Measurements from ENCODE around the gene LONP1.
"Not testable (repeated sequence)": the region's sequence is repeated elsewhere in the genome, so short reads cannot be mapped to it uniquely, and the experiment has no call there.

LONP1 gene, protein sequence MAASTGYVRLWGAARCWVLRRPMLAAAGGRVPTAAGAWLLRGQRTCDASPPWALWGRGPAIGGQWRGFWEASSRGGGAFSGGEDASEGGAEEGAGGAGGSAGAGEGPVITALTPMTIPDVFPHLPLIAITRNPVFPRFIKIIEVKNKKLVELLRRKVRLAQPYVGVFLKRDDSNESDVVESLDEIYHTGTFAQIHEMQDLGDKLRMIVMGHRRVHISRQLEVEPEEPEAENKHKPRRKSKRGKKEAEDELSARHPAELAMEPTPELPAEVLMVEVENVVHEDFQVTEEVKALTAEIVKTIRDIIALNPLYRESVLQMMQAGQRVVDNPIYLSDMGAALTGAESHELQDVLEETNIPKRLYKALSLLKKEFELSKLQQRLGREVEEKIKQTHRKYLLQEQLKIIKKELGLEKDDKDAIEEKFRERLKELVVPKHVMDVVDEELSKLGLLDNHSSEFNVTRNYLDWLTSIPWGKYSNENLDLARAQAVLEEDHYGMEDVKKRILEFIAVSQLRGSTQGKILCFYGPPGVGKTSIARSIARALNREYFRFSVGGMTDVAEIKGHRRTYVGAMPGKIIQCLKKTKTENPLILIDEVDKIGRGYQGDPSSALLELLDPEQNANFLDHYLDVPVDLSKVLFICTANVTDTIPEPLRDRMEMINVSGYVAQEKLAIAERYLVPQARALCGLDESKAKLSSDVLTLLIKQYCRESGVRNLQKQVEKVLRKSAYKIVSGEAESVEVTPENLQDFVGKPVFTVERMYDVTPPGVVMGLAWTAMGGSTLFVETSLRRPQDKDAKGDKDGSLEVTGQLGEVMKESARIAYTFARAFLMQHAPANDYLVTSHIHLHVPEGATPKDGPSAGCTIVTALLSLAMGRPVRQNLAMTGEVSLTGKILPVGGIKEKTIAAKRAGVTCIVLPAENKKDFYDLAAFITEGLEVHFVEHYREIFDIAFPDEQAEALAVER

GRCh38 chr19:5719961-5720790 is at the start of gene LONP1, which contains the start of gene CATSPERD:
Gene LONP1 (minus strand): TSS chr19:5720146. CDS start chr19:5720132, 14 bp downstream.
Gene CATSPERD (plus strand): TSS chr19:5720637. CDS start chr19:5720738, 101 bp downstream.
- Mint-ChIP-seq H3K27ac (peak within 1 kb of the TSS; percentile 100), H3K9me3 (no peaks in the 10 kb centered on the region), H3K4me1 (peaks cover 39% of the 10 kb centered on the region), H3K4me3 (peak within 1 kb of the TSS; percentile 92 to 93), H3K27me3 (peaks cover 7% of the 10 kb centered on the region)
- ATAC-seq, result peak; percentile 88
- DNase-seq, result peak; percentile 98 to 99

- Mint-ChIP-seq H3K27ac (no peak overlapping the region), H3K27me3 (peaks cover 9% of the 10 kb centered on the region), H3K4me1 (peaks cover 4% of the 10 kb centered on the region), H3K4me3 (no peak overlapping the region), H3K9me3 (peaks cover under 1 to 2% of the 10 kb centered on the region in 2 donors)
- no peak for ATAC-seq
- no peak for DNase-seq
These were observed 48.0 kb upstream of the LONP1 start for GRCh38 chr19:5767949-5768348.

DNA sequence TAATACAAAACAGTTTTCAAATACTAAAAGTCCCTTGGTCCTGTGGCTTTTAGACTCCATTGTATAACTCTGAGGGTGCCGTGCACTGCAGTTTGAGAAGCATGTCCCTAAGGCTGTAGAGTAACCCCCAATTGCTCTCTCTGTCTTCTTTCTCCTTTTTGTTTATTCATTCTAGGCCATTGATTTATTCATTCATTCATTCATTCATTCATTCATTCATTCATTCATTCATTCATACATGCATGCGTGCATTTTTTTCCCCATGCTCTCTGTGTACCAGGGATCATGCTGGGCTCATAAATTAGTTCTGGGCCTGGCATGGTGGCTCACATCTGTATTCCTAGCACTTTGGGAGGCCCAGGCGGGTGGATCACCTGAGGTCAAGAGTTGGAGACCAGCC is 45.3 kb upstream of the LONP1 start:
- no peak for DNase-seq
- Mint-ChIP-seq H3K4me3 (no peak overlapping the region), H3K4me1 (no peaks in the 10 kb centered on the region), H3K27me3 (no peaks in the 10 kb centered on the region), H3K27ac (no peak overlapping the region), H3K9me3 (peaks cover 9 to 10% of the 10 kb centered on the region in 2 donors)
- no peak for ATAC-seq

DNA sequence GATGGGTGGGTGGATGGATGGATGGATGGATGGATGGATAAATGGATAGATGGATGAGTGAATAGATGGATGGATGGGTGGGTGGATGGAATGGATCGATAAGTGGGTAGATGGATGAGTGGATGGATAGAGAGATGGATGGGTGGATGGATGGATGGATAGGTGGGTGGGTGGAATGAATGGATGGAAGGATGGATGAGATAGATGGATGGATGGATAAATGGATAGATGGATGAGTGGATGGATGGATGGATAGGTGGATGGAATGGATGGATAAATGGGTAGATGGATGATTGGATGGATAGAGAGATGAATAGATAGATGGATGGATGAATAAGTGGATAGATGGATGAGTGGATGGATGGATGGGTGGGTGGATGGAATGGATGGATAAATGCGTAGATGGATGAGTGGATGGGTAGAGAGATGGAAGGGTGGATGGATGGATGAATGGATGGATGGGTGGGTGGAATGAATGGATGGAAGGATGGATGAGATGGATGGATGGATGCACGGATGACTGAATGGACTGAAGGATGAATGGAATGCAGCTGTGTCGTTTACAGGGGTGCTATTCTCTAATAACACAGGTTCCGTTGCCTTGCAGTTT is 42.8 kb upstream of the LONP1 start:
- H3K27me3 Mint-ChIP-seq, result no peaks in the 10 kb centered on the region
- no peak overlapping the region for H3K4me3 Mint-ChIP-seq
- peaks cover 9 to 10% of the 10 kb centered on the region in 2 donors for H3K9me3 Mint-ChIP-seq
- no peak for DNase-seq
- no peak overlapping the region for H3K27ac Mint-ChIP-seq
- H3K4me1 Mint-ChIP-seq, result no peaks in the 10 kb centered on the region
- no peak for ATAC-seq

GRCh38 chr19:5753743-5754142 is 33.8 kb upstream of the LONP1 start:
- H3K4me1 Mint-ChIP-seq, result no peaks in the 10 kb centered on the region
- DNase-seq (no peak), ATAC-seq (no peak)
- no peaks in the 10 kb centered on the region for H3K9me3 Mint-ChIP-seq
- peaks cover 7% of the 10 kb centered on the region for H3K27me3 Mint-ChIP-seq
- no peak overlapping the region for H3K4me3 Mint-ChIP-seq
- H3K27ac Mint-ChIP-seq, result no peak overlapping the region

GRCh38 chr19:5751709-5752108 is 31.8 kb upstream of the LONP1 start:
- H3K4me3 Mint-ChIP-seq, result no peak overlapping the region
- no peaks in the 10 kb centered on the region for H3K9me3 Mint-ChIP-seq

GRCh38 chr19:5749505-5749904 is 29.6 kb upstream of the LONP1 start:
- H3K4me3 Mint-ChIP-seq, result no peak overlapping the region
- no peaks in the 10 kb centered on the region for H3K4me1 Mint-ChIP-seq
- H3K27ac Mint-ChIP-seq, result no peak overlapping the region
- DNase-seq (no peak), ATAC-seq (no peak)
- H3K9me3 Mint-ChIP-seq, result no peaks in the 10 kb centered on the region
- peaks cover 10% of the 10 kb centered on the region for H3K27me3 Mint-ChIP-seq

More at GRCh38 chr19:5751709-5752108, 31.8 kb upstream of the LONP1 start:
- Mint-ChIP-seq H3K4me1 (no peaks in the 10 kb centered on the region), H3K27ac (no peak overlapping the region), H3K27me3 (peaks cover 12% of the 10 kb centered on the region)
- DNase-seq (no peak), ATAC-seq (no peak)

- DNase-seq, H3K27me3 Mint-ChIP-seq, ATAC-seq, H3K9me3 Mint-ChIP-seq, H3K27ac Mint-ChIP-seq, H3K4me1 Mint-ChIP-seq, H3K4me3 Mint-ChIP-seq: not testable (repeated sequence)
These were observed 29.0 kb upstream of the LONP1 start for GRCh38 chr19:5748920-5749319.

DNA sequence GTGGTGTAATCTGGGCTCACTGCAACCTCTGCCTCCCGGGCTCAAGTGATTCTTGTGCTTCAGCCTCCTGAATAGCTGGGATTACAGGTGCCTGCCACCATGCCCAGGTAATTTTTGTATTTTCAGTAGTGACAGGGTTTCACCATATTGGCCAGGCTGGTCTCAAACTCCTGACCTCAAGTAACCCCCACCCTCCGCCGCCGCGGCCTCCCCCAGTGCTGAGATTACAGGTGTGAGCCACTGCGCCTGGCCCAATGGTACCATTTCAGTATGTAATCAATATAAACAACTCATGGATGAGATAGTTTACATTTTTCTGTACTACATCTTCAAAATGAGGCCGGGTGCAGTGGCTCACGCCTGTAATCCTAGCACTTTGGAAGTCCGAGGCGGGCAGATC is 25.1 kb upstream of the LONP1 start:
- not testable (repeated sequence) for H3K27ac Mint-ChIP-seq, H3K27me3 Mint-ChIP-seq, ATAC-seq, H3K4me1 Mint-ChIP-seq, H3K9me3 Mint-ChIP-seq, DNase-seq, H3K4me3 Mint-ChIP-seq

- no peaks in the 10 kb centered on the region for H3K9me3 Mint-ChIP-seq
- ATAC-seq (no peak), DNase-seq (no peak)
- H3K4me1 Mint-ChIP-seq, result no peaks in the 10 kb centered on the region
- no peak overlapping the region for H3K27ac Mint-ChIP-seq
- no peak overlapping the region for H3K4me3 Mint-ChIP-seq
- peaks cover 8% of the 10 kb centered on the region for H3K27me3 Mint-ChIP-seq
These were observed 23.7 kb upstream of the LONP1 start for GRCh38 chr19:5743630-5744029.

- Mint-ChIP-seq H3K27me3 (peaks cover 6% of the 10 kb centered on the region), H3K9me3 (no peaks in the 10 kb centered on the region), H3K4me3 (no peak overlapping the region), H3K27ac (no peak overlapping the region), H3K4me1 (no peaks in the 10 kb centered on the region)
- no peak for DNase-seq
- no peak for ATAC-seq
These were observed 22.1 kb upstream of the LONP1 start for GRCh38 chr19:5742051-5742450.

- ATAC-seq (no peak), DNase-seq (no peak)
- Mint-ChIP-seq H3K27me3 (no peaks in the 10 kb centered on the region), H3K9me3 (no peaks in the 10 kb centered on the region), H3K4me1 (no peaks in the 10 kb centered on the region), H3K4me3 (no peak overlapping the region), H3K27ac (no peak overlapping the region)
These were observed 18.5 kb upstream of the LONP1 start for GRCh38 chr19:5738423-5738822.

- not testable (repeated sequence) for H3K9me3 Mint-ChIP-seq, ATAC-seq, H3K4me3 Mint-ChIP-seq, H3K27me3 Mint-ChIP-seq, DNase-seq, H3K4me1 Mint-ChIP-seq, H3K27ac Mint-ChIP-seq
These were observed 13.2 kb upstream of the LONP1 start for GRCh38 chr19:5733172-5733571.

DNA sequence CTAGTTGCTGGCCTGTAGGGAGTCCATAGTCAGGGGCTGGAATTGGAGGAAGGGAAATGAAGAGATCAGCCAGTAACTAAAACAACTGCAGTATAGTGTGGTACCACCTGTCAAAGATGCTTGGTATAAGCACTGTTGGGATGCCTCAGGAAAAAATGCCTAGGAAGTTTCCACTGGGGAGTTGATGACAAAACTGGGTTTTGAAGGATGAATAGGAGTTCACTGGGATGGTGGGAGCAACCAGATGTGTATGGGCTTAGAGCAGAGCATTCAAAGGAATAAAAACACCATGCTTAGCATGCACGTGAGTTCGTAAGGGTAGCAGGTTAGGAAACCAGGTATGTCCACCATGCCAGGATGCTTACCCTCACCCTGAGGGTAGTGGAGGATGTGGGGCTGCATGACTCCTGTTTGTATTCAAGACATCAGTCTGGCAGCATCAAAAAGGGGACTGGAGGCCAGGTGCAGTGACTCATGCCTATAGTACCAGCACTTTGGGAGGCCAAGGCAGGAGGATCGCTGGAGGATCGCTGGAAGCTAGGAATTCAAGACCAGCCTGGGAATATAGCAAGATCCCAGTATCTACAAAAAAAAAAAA is 7.6 kb upstream of the LONP1 start:
- H3K4me3 Mint-ChIP-seq, result no peak overlapping the region
- no peak for ATAC-seq
- H3K9me3 Mint-ChIP-seq, result no peaks in the 10 kb centered on the region
- DNase-seq, result no peak
- H3K27ac Mint-ChIP-seq, result peak overlapping the region in 1 of 2 donors; percentile 78
- no peaks in the 10 kb centered on the region for H3K4me1 Mint-ChIP-seq
- peaks cover 16% of the 10 kb centered on the region for H3K27me3 Mint-ChIP-seq
